CD4-positive, alpha-beta T cell treated with Interleukin-6 for 4 hours (primary cell): ENCODE measurements around the gene MEF2A.

Experiments
- DNase-seq: peaks from one replicate; pipeline ENCODE4 v3.0.0-alpha.2; 2020; ENCODE audit warnings: mixed read lengths

Gene MEF2A

DNA sequence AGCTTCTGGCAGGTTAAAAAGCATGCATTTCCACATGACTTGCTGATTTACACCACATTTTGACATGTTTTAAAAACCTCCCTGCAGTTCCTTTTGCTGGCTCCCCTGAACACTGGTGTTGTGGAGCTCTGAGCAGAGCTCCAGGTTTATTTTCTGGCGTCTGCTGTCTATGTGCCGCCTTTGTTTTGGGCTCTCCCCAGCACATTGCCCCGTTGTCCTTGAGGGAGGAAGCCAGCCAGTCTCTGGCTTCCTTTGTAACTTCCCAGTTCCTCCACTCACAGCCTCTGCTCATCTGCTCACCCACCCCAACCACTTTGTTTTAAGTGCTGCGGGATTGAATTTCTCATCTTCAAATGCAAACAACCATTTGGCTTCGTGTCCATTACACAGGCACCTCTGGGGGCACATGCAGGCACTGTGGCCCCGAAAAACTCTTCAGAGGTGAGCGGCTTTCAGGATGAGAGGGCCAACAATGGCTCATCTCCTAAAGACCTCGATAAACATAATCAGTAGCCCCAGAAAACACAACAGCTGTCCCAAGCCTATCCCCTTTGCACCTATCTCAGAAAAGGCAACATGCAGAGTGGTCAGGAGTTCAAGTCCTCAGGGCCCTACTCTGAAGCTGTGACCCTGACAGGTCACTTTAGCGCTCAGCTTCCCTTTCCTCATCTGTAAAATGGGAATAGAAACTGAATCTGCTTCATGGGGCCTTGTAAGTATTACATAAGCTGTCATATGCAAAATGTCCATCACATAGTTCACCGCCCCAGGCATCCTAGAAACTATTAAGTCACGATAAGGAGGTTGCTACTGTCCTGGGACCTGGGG is 1.3 kb upstream of the MEF2A start:
- peak; percentile 2 for DNase-seq

DNA sequence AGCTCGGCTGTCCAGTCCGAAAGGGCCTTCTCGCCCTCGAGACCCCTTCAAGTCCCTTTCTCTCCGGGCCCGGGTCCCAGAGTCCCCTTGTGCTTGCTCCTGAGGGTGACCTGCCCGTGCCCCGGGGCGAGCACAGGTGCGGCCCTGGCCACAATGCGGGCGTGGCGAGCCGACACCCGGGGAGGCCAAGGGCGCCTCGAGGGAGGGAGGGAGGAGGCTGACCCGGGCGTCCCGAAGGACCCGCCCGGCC is 810 bp upstream of the MEF2A start:
- no peak for DNase-seq

DNA sequence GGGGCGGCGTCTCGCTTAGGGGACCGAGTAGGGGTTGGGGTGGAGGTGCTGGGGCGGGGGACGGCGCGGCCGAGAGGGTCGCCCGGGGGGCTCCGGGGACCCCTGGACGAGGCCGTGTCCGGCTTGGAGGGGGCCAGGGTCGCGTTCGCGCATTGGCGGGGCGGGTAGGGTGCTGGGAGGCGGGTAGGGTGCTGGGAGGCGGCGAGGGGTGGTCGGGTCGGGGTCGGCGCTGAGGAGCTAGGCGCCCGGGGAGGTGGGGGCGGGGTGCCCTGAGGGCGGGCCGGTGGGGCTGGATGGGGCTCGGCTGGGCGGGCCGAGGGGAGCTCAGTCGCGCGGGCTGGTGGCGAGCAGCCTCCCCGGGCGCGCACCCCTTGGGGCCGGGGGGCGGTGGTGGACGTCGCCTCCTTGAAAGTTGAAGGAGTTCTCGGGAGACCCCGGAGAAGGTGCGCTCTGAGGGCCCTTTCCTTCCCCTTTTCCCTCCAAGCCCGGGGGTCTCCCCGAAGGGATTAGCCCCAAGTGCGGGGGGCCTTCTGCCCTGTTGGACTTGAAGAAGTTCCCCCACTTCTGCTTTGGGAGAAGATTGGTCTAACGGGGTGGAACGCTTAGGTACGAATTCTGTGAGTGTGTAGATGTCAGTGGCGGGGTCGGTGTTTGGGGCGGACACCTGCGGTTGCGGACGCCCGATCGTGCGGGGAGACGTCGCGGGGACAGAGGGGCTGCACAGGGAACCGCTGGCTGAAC is 543 bp downstream of the MEF2A start:
- DNase-seq: peak; percentile 32

DNA sequence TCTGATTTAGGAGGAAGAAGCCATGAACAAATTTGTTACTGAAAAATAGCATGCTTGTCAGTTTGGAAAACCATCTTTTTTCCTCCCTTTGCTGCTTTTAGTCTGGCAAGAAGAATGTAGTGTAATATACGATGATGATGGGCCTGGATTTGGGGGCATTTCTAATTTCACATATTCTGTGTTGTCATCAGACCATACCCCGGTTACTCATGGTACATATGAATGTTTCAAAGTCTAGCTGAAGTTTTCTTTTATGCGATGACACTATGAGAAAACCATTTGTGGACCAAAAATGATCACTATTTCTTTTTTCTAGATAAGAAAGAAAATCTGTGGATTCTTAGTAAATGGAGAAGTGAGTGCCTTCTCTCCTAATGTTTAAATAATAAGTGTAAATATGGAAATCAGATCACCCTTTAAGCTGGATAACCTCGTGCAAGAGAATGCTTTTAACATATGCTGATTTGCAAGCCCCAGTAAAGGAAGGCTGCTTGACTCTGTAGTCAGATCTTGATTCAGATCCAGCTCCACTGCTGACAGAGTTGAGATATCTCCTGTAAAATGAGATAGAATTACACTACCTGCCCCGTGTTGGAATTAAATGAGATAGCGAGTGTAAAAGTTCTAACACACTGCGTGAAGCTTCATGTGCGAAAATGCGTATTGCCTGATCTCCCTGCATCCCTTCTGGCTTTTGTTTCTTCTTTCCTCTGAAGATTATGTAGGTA is 3.0 kb downstream of the MEF2A start:
- no peak for DNase-seq

DNA sequence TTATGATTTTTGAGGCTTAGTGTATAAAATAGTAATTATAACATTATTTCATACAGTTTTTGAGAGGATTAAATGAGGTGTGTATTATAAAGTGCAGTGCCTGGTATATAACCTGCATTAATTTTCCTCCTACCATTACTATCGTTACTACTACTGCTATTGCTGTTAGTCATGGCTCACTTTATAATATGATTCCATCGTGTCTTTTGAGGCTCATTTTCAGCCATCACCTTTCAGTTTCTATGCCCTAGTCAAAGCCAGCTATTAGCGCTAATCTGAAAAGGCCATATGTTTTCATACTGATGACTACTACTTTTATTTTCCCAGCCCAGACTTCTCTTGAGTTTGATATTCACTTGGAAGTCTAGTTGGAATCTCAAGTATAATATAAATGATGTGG is 5.5 kb downstream of the MEF2A start:
- DNase-seq: no peak

DNA sequence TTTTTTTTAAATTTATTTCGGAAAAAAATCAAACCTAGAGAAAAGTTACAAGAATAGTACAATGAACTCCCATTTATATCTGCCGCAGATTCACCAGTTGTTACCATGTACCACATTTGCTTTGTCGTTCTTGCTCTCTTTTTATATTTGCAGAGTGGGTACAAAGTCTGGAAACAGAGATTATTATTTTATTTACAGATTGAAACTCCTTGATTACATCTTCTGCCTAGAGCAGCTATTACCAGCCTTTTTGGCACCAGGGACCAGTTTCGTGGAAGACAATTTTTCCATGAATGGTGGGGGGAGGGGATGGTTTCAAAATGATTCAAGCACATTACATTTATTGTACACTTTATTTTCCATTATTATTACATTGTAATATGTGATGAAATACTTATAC is 8.3 kb downstream of the MEF2A start:
- DNase-seq: no peak

DNA sequence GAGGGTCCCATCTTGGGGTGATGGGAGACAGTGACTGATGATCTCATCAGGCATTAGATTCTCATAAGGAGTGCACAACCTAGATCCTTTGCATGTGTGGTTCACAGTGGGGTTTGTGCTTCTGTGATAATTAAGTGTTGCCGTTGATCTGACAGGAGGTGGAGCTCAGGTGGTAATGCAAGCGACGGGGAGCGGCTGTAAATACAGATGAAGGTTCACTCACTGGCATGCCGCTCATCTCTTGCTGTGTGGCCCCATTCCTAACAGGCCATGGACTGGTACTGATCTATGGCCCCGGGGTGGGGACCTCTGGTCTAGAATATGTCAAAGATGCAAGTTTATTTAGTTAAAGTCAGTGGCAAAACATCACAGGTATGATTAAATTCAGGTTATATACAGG is 8.7 kb downstream of the MEF2A start:
- DNase-seq: no peak

DNA sequence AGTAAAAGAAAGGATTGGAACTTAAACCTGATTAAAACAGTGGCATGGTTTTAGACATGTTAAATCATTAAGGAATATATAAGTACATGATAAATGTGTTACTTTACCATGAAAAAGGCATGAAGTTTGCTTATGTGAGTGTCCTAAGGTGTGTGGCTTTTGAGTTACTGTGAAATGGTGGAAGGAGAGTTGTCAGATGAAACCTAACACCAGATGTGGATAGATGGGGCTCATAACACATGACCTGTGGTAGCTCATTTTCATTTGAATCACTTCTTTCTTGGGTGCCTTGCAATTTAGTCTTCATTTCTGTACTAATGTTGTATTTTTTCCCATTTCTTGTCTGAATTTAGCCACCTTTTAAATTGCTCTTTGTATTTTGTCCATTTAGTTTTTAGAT is 13.0 kb downstream of the MEF2A start:
- DNase-seq: no peak

DNA sequence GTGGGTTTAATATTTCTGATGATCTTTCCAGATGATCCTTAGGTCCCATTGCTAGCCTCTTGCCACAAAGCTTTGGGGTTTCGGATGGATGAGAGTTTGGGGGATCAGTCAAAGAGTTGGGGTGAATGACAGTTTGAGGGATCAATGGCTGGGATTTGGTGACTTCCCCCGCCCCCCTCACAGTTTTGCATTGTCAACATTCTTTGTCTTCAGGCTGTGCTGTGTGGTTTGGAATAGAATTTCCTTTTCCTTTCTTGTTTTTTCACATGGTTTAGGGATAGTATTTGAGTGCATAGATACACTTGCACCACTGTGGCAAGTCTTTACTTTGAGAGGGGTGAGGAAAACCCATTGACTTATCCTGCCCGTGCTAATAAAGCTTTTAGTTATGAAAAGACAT is 14.3 kb downstream of the MEF2A start:
- DNase-seq: no peak

DNA sequence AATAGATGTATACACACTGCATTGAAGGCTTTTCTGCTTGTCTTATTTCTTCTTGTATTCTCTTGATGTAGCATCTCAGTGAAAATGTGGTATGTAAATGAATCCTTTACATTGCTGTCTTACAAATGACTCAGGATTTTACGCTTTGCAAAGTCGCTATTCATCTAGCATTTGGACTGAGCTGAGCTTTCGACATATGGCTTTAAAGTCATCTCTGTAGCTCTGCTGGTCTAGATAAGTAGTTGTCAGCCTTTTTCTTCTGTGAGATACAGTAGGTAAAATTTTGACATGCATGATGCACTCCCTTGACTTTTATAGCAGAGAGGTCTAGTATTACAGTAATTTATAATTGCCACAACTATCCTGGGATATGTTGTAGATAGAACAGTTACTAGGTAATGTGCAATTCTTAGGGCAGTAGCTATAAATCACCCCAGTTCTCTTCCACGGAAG is 16.8 kb downstream of the MEF2A start:
- DNase-seq: no peak

DNA sequence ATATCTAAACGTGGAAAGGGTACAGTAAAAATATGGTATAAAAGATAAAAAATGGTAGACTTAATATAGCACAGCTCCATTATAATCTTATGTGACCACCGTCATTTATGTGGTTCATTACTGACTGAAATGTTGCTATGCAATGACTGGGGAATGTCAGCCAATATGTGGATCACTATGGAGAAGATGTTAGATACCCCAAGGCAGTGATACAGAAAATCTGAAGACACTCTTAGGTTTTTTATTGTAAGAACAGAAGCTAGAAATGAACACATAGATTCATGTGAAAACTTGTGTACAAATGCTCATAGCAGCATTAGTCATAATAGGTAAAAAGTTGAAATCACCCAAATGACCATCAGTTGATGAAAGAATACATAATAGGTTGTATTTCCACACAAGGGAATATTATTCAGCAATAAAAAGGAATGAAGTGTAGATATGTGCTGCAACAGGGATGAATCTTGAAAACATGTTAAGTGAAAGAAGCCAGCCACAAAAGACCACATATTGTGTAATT is 18.4 kb downstream of the MEF2A start:
- DNase-seq: no peak

DNA sequence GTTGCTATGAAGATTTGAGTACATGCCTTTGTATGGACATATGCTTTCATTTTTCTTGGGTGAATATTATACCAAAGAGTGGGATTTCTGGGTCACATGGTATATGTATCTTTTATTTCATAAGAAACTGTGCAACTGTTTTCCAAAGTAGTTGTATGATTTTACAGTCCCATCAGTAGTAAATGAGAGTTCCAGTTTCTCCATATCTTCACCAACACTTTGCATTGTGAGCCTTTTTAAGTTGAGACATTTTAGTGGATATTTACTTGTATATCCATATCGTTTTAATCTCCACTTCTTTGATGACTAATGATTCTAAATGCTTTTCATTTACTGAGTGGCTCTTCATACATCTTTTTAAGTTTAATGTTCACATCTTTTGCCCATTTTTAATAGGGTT is 20.3 kb downstream of the MEF2A start:
- no peak for DNase-seq

DNA sequence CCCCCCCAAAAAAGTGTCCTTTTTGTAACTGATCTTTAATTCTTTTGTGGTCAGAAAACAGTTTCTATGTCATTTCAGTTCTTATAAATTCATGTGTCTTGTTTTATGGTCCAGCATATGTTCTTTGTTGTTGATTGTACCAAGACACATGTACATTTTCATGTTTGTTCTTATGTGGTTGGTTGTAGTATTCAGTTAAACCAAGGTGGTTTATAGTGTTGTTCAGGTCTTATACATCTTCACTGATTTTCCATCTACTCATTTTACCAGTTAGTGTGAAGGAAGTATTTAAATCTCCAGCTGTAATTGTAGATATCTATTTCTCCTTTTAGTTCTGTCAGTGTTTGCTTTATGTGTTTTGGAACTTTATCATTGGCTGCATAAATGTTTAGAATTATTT is 24.0 kb downstream of the MEF2A start:
- no peak for DNase-seq

DNA sequence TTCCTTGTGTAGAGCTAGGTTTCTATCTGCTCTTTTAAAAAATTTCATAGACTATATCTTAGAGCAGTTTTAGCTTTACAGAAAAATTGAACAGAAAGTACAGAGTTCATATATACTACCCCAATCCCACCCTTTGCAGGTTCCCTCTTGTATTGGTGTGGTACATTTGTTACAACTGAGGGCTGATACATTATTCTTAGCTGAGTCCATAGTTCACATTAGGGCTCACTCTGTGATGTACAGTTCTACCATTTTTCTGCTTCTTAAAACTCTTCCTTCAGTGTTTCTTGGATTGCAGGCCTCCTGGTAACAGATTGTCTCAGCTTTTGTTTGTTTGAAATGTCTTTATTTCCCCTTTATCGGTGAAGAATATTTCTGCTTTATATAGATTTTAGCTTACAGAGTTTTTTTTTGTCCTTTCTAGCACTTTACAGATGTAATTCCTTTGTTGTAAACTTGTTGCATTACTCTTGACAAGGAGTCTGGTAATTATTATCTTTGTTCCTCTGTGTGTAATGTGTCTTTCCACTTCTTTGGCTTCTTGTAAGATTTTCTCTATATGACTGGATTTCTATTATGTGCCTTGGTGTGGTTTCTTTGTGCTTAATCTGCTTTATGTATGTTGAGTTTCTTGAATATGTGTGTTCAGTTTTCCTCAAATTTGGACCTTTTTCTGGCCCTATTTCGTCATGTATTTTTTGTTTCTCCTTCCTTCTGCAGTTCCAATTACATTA is 25.3 kb downstream of the MEF2A start:
- DNase-seq: no peak

DNA sequence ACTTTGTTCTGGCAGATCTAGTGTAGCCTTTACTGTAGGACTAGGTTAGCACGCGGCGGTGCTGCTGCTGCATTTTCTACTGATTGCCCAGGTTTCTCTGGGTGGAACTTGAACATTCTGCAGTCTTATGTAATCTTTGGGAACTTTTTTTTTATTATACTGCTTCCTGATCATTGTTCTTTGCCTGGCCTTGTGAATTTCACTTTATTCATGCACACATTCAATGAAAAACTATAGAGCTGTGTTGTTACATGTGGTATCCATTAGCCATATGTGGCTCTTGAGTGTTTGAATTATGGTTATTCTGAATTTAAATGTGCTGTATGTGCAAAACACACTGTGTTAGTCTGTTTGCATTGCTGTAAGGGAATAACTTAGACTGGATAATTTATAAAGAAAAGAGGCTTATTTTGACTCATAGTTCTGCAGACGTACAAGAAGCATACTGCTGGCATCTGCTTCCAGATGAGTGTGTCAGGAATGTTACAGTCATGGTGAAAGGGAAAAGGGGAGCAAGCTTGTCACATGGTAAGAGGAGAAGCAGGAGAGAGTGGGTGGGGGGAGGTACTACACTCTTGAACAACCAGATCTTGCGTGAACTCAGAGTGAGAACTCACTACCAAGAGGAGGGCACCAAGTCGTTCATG is 26.5 kb downstream of the MEF2A start:
- DNase-seq: no peak

DNA sequence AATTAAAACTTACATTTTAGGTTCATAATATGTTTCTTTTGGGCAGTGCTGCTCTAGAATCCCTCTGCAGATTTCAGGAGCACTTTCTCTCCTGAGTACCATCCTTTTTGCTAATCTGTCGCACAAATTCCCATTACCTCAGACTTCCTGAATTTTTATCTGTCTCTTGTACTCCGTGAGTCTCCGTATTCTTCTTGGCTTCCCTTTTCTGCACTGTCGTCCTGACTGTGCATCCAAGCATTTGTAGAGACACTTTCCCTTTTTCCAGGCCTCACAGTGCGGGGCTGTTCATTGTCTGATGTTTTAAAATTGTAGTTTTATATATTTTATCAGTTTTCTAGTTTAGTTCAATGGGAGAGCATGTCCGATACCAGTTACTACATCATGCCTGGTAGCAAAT is 27.3 kb downstream of the MEF2A start:
- no peak for DNase-seq

DNA sequence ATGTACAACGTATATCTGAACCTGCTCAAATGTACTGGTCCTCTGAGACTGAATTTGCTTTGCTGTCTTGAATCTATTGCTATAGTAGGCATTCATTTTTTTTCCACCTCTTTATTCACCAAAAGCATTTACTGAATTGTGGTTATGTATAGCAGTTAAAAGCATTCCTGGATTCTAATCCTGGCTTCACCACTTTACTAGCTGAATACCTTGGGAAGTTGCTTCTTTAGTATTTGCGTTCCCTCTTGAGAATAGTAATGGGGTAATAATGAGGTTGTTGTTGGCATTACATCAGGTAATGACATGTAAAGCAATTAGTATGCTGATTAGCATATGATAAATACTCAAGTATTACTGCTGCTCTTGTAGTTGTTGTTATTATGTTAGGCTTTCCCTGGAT is 29.1 kb downstream of the MEF2A start:
- DNase-seq: no peak

DNA sequence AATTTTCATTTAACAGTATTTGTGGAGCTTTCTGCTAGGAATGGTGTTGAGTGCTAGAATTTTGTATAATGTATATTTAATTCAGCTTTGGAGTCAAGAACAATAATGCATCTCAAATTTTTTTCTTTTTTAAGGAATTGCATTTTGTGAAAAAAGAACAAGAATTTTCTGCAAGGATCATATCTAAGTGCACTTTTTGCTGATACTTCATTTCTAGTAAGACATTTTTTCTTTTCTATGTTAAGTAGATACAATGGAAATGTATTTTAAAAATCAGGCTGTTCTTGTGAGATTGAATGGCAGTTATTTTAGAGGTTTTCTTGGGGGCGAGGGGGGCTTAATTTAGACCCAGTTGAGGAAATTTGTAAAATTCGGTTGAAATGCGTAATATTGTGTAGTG is 32.5 kb downstream of the MEF2A start:
- no peak for DNase-seq

DNA sequence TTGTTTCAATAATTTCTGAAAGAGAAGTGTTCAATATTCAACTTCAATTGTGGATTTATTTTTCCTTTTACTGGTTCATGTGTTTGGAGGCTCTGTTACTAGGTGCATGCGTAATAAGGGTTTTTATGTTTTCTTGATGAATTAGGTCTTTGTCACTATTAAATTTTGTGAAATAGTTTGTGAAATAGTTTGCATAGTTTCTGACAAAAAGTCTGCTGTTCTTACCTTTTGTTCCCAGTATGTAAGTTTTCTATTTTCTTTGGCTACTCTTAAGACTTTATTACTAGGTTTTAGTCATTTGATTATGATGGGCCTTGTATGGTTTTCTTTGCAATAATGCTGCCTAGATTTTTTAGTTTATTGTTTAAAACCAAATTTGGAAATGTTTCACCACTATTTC is 38.0 kb downstream of the MEF2A start:
- no peak for DNase-seq

DNA sequence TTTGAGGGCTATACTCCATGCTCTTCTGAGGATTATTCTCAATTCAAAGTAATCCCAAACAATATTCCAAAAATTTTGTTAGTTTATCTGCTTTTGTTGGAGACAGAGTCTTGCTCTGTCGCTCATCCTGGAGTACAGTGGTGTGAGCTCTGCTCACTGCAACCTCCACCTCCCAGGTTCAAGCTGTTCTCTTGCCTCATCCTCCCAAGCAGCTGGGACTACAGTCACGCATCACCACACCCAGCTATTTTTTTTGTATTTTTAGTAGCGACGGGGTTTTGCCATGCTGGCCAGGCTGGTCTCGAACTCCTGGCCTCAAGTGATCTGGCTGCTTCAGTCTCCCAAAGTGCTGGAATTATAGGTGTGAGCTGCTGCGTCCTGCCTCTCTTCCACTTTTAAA is 39.1 kb downstream of the MEF2A start:
- no peak for DNase-seq

DNA sequence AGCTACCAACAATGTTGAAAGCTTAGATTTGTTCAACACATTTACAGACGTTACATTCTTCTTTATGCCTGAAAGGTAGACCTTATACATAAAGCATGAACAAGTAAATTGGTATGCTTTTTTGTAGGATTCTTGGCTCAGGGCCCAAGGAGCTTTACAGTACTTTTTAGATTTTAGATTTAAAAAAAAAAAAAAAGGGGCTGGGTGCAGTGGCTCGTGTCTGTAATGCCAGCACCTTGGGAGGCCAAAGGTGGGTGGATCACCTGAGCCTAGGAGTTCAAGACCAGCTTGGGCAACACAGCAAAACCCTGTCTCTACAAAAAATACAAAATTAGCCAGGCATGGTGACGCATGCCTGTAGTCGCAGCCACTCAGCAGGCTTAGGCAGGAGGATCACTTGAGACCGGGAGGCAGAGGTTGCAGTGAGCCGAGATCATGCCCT is 39.7 kb downstream of the MEF2A start:
- DNase-seq: no peak

DNA sequence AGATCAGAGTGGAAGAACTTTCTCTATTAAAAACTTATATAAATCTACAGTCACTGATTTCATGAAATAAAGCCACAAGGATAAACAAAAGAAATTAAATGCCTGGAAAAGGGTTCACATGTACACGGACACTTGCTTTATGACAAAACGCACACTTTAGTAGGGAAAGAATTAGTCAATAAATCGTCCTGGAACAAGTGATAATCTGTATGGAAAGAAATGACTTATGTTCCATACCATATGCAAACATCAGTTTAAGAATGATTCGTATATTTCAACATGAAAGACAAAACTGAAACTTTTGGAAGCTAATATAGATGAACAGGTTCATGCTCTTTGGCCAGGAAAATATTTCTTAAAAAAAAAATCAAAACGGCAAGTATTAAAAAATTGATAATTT is 40.2 kb downstream of the MEF2A start:
- no peak for DNase-seq

DNA sequence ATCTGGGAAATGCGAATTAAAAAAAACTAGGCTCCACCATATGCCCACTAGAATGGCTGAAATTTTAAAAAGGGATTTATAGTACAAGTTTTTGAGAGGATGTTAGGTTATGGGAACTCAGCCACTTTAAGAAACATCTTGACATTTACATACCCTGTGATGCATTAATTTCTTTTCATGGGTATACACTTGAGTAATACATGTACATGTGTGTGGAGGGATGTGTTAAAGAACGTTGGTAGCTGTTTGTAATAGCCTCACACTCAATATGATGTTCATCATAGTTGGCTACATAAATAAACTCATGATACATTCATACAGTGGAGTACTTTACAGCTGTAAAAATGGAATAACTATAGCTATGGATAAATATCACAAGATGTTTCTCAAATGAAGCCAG is 40.9 kb downstream of the MEF2A start:
- DNase-seq: no peak
